Stimulated activated CD8-positive, alpha-beta memory T cell treated with anti-CD3 and anti-CD28 coated beads, Interleukin-4, amount 100 ng/mL, for 4 hours (primary cell): ENCODE data around the gene CELA1.
"Not testable (repeated sequence)": the region's sequence is repeated elsewhere in the genome, so short reads cannot be mapped to it uniquely, and the experiment has no call there.

Experiments
- DNase-seq, 2 donors: peaks; one replicate each; pipeline ENCODE4 v3.0.0-alpha.2; 2020; ENCODE audit warnings: low read depth in 2 of 2, low spot score in 1 of 2

CELA1 gene

DNA sequence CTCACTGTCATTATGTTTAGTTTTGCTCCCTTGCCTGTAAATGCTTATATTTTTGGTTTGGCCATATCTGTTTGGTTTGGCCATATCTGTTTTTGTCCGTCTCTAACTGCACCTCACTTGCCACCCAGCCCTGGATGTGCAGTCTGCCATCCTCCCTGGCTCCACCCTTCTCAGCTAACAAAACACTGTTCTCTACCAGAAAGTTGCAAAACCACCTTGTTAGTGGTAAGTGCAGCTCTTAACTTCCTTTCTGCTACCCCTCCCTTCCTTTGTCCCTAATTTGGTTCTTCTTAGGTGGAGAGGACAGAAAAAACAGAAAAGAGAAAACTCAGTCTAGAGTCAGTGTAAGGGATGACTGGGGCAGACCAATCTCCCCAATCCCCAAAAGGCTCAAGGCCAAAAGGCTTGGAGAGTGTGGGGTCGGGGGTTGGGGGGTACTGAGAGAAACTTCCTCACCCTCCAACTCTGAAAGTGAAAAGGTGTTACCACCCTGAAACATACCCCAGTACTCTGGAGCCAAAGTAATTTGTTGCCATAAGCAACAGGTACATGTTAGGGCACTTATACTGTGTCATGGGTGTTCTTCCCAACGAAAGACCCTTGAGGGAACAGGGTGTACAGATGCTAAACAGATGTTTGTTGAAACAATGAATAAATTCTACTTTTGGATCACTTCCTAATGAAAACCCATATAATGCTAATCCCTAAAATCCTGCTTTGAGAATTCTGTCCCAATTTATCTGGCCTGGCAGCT is 27.5 kb downstream of the CELA1 start:
- no peak for DNase-seq

DNA sequence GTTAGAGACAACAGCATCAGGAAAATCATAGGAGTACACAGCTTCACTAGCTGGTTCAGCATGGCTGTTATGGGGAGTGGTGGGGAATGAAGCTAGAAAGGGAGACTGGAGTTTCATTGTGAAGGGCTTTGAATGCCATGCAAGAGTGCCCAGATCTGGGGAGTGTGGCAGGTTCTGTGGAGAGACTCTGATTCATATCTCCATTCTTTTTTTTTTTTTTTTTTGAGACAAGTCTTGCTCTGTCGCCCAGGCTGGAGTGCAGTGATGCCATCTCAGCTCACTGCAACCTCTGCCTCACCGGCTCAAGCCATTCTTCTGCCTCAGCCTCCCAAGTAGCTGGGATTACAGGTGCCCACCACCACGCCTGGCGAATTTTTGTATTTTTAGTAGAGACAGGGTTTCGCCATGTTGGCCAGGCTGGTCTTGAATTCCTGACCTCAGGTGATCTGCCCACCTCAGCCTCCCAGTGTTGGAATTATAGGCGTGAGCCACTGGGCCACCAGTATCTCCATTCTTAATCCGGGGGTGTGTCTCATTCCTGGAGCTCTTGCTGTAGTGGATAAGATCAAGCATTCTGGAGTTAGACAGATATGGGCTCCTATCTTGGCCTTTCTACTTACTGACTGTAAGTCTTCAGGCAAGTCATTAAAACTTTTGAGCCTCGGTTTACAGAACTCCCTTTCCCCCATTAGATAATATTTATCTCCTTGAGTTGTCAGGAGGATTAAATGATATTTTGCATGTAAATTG is 28.2 kb downstream of the CELA1 start:
- not testable (repeated sequence) for DNase-seq

DNA sequence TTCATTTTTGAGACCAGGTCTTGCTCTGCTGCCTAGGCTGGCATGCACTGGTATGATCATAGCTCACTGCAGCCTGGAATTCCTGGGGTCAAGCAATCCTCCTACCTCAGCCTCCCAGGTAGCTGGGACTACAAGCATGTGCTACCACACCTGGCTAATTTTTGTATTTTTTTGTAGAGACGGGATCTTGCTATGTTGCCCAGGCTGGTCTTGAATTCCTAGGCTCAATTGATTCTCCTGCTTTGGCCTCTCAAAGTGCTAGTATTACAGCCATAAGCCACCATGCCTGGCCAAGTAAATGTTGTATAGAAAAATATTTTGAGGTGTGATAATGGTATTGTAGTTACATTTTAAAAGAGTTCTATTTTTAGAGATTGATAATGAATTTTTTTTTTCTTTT is 35.1 kb downstream of the CELA1 start:
- DNase-seq, result no peak

DNA sequence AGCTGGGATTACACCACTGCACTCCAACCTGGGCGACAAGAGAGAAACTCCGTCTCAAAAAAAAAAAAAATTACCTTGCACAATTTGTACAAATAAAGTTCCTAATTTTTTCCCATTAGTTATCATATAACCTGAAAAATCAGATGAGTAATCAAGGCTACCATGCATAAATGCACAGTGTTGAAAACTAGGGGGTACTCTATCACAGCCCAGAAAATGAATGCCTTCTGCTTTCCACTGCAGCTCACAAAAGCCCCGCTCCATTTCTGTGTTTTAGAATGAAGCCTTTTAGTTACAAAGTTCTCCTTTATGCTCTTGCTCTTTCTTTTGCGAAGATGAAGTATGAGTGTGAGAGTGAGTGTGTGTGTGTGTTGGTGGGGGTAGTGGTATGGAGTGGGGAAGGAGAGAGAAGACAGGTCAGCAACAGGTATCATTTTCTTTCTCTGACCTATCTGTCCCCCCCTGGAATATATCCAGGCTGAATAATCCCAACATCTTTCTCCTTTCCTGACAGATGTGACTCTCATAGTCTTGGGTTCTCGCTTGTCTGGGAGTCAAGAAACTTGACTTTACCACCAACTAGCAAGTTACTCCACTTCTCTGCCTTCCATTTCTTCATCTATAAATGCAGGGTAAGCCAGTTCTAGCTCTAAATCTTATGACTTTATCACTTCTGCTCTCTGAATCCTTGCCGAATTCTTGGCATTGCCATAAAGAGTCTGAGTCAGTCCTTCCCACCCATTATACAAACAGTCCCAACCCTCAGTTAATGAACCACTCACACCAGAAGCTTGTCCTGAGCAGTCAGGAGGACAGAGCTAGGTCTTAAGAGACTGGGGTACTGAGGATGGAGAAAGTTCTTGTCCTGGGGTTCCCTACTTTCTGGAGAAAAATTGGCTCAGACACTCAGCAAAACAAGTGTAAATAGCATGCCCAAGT is 38.6 kb downstream of the CELA1 start:
- DNase-seq, result no peak

DNA sequence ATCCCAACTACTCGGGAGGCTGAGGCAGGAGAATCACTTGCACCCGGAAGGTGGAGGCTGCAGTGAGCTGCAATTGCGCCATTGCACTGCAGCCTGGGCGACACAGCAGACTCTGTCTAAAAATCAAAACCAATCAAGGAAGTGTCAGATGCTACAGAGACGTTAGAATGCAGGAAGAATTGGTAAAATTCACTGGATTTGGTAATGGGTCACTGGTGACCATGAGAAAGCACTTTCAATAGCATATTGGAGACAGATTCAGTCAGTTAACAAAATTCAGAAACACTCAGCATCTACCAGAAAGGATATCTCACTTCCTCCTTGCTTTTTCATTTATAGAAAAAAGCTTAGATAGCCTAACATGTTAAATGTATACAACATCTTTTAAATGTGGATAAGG is 40.0 kb downstream of the CELA1 start:
- no peak for DNase-seq

DNA sequence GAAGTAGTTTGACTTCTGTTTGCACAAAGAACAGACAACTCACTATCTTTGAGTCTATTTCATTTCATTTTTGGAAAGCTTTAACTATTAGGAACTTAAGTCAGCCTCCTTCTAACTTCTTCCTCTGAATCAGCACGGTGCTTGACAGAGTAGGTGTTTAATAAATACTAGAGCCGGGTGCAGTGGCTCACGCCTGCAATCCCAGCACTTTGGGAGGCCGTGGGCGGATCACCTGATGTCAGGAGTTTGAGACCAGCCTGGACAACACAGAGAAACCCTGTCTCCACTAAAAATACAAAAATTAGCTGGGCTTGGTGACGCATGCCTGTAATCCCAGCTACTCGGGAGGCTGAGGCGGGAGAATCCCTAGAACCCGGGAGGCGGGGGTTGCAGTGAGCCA is 45.7 kb downstream of the CELA1 start:
- DNase-seq, result not testable (repeated sequence)

- no peak for DNase-seq
Measured at GRCh38 chr12:51295651-51296050, 50.8 kb downstream of the CELA1 start.

- DNase-seq, result not testable (repeated sequence)
Measured at GRCh38 chr12:51294097-51294496, 52.4 kb downstream of the CELA1 start.

- DNase-seq, result no peak
Measured at GRCh38 chr12:51293696-51294095, 52.8 kb downstream of the CELA1 start.

- not testable (repeated sequence) for DNase-seq
Measured at GRCh38 chr12:51291603-51292513, 54.6 kb downstream of the CELA1 start.

GRCh38 chr12:51285843-51286242 is 60.6 kb downstream of the CELA1 start:
- no peak for DNase-seq

- no peak for DNase-seq
Measured at GRCh38 chr12:51281202-51281924, 65.1 kb downstream of the CELA1 start.
